ENCODE results near the gene PHACTR1.

- no peak for TF ChIP-seq CEBPB (IDR thresholded peaks at IDR 0.05)
- TF ChIP-seq GATA3 (IDR thresholded peaks at IDR 0.05; ENCODE audit: borderline replicate concordance), result no peak
- no peak for TF ChIP-seq REST (IDR thresholded peaks at IDR 0.05)
- no peak for TF ChIP-seq POLR2AphosphoS2 (conservative IDR thresholded peaks at IDR 0.05; ENCODE audit: low read length)
- TF ChIP-seq CHD2 (IDR thresholded peaks at IDR 0.05; ENCODE audit: low read length, partially characterized antibody), result no peak
- TF ChIP-seq USF2 (IDR thresholded peaks at IDR 0.05), result no peak
Measured at GRCh38 chr6:13234130-13234529, 517.6 kb downstream of the PHACTR1 start.

Data from A549 (cell line).